ENCODE data around the gene DOCK4.

DOCK4 gene

DNA sequence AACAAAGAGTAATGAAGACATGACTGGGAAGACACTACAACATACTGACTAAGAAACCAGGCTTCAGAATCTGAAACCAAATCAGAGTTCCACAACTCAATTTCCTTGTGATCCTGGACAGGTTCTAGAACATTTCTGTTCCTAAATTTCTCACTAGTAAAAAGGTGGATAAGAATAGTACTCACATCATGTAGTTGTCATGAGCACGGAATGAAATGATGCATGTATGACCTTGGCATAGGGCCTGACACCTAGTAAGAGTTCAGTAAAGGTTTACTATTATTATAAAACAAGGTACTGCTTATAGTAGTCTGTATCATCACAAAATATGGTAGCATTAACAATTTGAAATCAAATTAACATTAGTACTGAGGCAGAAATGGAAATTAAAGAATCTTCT is 19.9 kb downstream of the DOCK4 start:
- DNase-seq: no peak

DNA sequence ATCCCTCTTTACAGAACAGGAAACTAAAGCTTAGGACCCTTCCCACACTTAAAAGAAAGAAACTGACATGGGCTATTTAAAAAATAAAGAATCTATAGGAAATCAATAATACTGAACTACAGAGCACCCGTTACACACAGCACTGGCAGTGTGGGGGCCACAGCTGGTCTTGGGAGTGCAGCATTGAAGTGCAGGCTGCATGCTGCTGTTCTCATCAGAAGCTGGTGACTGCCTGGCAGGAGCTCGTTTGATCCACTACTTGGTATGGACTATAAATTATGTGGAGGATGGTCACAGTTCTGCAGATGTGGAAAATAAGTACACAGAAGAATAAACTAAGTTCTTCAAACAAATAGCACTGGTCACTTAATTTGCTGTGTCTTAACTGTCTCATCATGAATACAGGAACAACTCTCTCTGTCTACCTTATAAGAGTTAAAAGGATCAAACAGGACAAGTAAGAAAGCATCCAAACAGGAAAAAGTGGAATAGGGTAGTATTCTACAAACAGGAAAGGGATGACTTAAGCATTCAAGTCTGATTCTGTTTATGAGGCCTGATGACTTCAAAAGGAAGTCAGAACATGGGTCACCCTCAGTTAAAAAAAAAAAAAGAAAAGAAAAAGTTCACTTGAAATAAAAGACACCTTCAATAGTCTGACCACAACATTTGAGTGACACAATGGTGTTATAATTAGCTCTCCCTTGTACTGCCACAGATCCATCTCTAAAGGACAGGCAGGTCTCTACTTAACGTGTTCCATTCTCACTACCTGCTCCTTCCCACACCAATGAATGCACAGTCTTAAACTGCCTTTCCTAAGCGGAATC is 21.0 kb downstream of the DOCK4 start:
- DNase-seq: no peak

DNA sequence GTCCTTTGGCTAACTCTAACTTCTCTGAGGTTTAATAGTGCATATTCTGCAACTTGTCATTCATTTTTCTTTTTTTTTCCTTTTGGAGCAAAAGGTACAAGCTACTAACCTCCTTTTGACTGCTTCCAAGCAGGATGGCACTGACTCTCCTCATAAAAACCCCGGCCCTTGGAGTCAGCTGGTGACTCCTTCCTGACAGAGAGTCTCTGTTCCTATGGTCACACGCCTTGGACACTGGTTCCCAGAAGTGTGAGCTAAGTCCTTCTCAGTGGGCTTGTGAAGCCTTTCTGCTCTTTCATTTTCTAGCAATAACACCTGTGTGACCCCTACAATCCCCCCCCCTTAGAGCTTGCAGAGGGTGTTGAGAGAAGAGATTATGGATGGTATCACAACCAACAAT is 21.7 kb downstream of the DOCK4 start:
- DNase-seq: no peak

DNA sequence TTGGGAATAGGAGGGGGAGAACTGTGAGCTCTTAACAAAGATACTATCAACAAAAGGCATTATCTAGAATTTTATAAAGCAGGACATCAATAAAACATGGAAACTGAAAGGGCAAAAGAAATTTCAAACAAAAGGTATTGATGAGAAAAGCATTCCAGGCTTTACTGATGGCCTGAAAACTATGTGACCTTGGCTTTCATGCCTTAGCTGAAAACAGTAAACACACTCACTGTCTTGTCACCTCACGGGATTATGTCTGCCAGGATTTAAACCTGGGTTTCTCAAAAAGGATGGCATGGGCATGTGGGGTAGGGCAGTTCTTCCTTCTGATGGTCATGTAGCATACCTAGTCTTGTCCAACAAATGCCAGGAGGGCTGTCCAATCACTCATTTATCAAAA is 22.9 kb downstream of the DOCK4 start:
- DNase-seq: no peak

- DNase-seq: no peak
Observed at GRCh38 chr7:112182749-112183148, 23.4 kb downstream of the DOCK4 start.

GRCh38 chr7:112180223-112180622 is 26.0 kb downstream of the DOCK4 start:
- DNase-seq: no peak

DNA sequence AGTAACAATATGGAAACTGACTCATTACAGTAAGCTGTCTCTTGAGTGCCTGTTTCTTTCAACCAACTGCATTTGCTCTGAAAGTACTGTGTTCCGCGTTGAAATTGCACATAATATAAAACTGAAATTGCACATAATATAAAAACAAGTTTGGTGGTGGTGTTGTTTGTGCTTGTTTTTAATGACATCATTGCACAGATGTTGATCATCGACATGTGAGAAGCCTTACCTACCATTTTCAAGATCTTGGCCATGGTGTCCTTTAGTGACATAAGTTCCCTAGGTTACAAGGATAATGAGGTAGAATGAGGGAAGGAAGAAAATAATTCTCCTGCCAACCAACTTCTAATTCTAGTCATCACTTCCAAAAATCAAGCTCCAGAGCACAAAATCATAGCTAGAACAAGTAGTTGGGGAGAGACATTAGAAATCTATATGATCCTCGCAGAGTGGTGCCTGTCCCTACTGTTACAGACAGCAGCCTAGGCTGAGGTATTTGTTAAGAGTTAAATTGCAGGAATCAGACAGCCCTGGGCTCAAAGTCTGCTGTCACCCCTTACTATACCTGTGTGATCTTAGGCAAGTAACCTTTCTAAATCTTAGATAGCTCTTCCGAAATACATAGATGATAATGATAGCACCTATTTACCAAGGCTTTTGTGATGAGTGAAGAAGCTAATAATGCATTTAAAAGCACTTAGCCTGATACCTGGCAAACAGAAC is 29.3 kb downstream of the DOCK4 start:
- DNase-seq: no peak

DNA sequence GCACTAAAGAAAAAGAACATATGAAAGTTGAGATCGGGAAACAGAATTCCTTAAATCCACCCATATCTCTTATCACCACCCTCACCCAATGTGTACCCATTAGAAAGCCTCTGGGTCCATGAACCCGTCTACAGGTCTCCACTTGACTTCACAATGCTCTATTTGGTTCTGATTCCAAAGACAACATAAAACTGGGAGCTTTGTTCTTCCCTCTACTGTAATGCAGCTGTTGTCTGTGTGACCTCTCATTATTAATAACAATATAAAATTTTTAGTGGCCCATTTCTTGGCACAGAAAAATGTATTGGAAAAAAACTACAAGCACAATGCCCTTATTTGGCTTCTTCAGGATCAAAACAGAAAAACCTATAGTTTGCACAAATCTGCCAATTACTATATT is 30.0 kb downstream of the DOCK4 start:
- no peak for DNase-seq

DNA sequence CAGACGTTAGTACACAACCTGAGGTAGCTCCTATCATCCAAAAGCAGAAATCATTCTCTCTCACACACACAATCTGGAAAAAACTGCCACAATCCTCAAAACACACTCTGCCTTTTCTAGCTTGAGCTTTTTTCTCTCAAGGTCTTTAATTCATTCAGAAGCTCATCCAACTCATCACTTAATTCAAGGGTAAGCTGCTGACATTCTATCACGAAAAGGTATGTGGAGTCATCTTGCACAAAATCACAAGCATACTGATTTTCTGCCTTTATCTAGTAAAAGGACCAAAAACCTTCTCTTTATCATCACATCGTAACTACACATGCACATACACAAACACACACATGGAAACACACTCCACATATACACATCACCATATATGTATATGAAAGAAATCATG is 32.0 kb downstream of the DOCK4 start:
- no peak for DNase-seq

DNA sequence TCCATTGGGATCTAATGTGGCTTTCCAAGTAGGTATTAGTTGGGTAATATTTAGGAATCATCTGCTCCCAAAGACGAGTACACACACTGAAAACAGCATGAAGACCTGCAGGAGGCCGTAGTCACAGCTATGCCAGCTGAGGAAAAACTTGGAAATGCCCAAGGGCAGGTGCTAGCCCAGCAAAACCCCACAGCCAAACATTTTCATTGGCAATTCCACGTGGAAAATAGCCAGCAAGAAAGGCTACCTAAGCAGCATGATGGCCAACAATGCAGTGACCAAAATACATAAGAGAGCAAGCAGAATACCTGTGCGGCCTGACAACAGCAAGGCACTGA is 32.7 kb downstream of the DOCK4 start:
- DNase-seq: no peak

DNA sequence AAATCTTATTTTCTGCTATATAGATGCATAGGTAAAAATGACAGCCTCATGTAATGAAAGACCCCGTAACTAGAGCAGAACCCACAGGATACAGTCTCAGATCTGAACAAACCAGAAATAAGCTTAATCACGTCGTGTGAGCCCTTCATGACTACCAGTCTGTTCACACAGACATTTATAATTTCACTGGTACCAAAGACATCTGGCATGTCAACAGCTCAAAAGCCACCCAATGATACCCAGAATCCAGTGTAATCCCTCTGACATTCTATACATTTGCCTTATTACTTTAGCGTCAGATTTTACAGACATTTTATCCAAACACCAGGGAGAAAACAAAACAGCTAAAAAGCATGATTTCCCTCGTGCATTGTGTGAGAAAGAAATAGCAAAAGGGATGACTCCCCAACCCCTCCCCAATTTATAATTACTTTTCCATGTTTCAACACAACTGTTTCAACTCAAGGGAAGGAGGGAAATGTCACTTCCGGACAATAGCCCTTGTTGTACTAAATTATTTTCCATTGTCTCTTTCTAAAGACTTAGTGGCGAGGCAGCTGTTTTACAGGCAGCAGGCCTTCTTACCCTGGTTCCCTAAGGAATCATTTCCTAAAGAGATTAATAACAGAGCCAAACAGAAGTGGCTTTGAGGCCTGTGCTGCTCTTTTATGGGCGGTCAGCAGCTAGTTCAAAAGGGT is 33.2 kb downstream of the DOCK4 start:
- no peak for DNase-seq

DNA sequence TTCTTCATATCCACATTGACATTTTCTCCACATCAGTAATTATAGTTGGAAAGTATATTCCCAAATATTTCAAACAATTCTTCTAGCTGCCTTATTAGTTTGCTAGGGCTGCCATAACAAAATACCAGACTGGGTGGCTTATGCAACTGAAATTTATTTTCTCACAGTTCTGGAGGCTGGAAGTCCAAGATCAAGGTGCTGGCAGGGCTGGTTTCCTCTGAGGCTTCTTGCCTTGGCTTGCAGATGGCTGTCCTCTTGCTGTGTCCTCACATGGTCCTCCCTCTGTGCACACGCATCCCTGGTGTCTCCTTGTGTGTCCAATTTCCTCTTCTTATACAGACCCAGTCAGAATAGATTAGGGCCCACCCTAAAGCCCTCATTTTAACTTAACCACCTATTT is 34.5 kb downstream of the DOCK4 start:
- no peak for DNase-seq

DNA sequence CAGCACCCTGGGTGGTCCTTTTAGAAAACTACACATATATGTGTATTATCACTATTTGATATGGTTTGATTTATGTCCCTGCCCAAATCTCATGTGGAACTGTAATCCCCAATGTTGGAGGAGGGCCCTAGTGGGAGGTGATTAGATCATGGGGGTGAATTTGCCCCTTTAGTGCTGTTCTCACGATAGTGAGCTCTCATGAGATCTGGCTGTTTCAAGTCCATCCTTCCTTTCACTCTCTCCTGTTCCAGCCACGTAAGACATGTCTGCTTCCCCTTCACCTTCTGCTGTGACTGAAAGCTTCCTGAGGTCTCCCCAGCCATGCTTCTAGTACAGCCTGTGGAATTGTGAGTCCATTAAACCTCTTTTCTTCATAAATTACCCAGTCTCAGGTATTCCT is 37.3 kb downstream of the DOCK4 start:
- DNase-seq: no peak

GRCh38 chr7:112167147-112167546 is 39.1 kb downstream of the DOCK4 start:
- no peak for DNase-seq

DNA sequence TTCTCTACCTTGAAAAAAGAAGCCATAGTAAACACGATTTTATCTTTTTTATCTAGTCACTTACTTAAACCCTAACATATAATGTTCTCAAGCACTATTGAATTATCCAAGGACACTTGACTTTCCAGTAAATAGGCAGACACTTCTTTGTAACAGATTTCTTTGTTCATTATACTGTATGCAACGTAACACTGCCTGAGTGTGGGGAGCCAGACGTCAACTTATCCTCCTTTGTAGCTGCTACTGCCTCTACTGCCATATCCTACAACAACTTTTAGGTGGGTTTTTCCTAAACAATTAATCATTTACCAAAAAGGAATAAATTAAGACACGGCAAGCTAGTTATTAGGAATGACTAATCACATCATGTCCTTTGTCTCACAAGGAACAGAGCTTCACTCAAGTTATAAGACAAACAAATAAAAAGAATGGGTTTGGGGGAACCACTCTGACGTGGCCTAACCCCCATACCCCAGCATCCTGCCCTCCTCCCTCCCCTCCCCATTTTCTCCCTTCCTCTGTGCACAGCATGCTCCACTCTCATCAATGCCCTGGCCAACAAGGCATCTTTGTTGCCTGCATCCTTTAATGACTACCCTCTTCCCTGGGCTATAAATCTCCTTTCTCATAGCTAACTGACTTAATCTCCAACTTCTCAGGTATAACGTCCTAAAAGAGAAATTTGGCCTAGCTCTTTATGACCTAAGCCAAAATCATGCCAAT is 43.3 kb downstream of the DOCK4 start:
- DNase-seq: no peak

GRCh38 chr7:112162142-112162766 is 43.9 kb downstream of the DOCK4 start:
- no peak for DNase-seq

DNA sequence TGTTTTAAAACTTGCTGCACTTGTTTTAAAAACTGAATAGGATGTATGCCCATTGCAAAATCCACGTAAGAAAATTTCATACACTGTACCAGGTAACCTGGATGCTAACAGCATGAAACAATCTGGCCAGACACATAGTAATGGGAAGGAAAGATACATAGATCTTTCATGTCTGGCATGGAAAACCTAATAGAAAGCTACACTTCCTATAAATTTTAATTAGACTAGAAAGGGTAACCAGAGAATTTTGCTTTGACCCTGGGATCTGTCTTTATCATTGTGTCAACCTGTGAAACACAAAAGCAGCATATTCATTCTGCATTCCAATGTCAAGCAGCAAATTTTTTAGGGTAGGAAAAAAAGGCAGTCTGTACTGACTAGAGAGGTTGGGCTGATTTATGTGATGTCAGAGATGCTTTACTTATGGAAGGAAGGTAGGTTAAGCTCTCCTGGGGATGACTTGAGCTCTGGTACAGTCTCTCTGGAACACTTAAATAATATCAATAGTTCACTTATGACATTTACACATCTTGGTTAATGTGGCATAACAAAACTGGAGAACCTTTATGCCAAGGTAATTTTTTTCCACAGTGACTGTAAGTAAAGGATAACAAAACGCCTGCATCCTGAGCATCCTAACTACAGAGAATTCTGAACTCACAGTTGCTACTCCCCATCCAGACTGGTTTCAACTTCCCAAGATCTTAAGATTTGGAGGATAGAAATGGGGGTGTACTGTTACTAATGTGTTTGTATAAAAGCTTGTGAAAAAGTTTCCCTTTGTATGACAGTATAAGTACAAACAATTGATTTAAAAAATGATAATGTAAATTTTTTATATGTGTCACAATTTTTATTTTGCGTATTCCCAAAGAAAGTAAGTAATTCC is 44.7 kb downstream of the DOCK4 start:
- DNase-seq: no peak

DNA sequence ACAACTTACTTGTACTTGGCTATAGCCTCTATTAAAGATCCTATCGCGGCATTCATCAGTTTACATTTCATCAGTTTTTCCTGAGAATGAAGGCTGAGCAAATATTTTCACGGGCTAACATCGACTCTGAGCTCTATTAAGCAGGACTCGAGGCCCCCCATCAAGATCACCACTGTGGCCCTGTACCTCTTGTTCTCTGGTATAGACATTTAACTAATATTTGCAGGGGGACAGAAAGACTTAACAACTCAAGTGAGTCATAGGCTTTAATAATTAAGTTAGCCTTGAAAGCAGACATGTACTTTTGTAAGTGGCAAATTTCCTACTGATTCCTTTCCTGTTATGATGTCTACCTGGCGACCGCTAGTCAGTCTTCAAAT is 45.4 kb downstream of the DOCK4 start:
- no peak for DNase-seq

DNA sequence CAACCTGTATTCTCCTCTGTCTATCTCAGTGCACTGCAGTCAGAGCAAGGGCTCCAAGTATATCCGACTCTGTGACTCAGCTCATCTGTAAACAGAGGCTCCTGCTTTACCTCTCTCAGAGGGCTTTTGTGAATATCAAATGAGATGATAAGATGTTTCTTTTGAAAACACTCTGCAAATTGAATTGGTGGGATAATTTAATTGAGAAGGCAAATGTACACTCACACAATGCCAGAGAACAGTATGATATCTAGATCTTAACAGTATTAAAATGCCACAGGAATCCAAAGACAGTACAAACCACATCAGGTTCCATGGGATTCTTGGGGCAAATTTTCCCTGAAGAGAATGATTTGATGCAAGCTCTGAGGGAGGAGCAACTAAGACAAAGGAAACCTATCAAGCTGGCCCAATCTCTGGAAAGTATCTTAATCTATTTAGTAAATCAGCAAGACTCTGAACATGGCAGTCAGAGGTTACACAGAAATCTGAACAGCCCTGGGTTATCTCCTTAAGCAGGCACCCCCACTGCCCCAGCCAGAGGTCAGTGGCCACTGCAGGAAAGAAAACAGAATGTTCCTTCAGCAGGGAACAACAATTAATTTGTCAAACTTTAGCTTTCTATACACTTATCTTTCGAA is 45.9 kb downstream of the DOCK4 start:
- DNase-seq: no peak

DNA sequence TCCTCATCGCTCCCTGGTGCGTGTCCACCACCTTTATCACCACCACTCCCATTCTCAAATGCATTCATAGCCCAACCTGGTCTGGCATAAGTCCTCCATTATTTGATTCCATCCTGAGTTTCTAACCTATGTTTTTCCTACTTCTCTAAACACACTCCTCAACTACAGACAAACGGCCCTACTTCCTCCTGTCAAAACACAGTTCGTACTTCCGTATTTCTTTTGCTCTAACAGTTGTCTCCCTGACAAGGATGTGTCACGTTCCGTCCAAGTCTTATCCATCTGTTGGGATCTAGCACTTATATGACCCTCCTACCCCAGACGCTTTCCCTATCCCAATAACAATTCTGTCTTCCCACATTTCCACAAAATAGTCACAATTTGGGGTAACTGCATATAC is 46.8 kb downstream of the DOCK4 start:
- no peak for DNase-seq

GRCh38 chr7:112157072-112157471 is 49.1 kb downstream of the DOCK4 start:
- DNase-seq: no peak
